Endodermal cell (in vitro differentiated cells): ENCODE measurements around the gene ARIH2. TPM values are rescaled to one million over a fixed set of nuclear protein-coding genes. Genes with fewer than 3 reads are reported as not detected.

Experiments used
- DNase-seq: peaks from one replicate; pipeline ENCODE4 v3.0.0-alpha.2; 2017
- H3K27ac ChIP-seq: 2 replicates; pipeline ENCODE4 v1.5.1; 2013; ENCODE audit warnings: mild to moderate bottlenecking, low read depth, low read length, moderate library complexity
- H3K27me3 ChIP-seq: 2 replicates; pipeline ENCODE4 v1.6.1; 2013; ENCODE audit warnings: mild to moderate bottlenecking, low read length, moderate library complexity; ENCODE audit not compliant: insufficient read depth, control insufficient read depth, poor library complexity, severe bottlenecking
- H3K36me3 ChIP-seq: 2 replicates; pipeline ENCODE4 v1.7.0; 2013; ENCODE audit warnings: mild to moderate bottlenecking, low read length, moderate library complexity; ENCODE audit not compliant: control insufficient read depth, insufficient read depth
- H3K4me1 ChIP-seq: one replicate; pipeline ENCODE4 v1.7.0; 2013; ENCODE audit warnings: low read length; ENCODE audit not compliant: control insufficient read depth, insufficient read depth
- H3K4me3 ChIP-seq: 2 replicates; pipeline ENCODE4 v1.5.1; 2013; ENCODE audit warnings: mild to moderate bottlenecking, low read length, moderate library complexity
- H3K9ac ChIP-seq: 2 replicates; pipeline ENCODE4 v1.6.1; 2013; ENCODE audit warnings: mild to moderate bottlenecking, low read length, moderate library complexity; ENCODE audit not compliant: poor library complexity, severe bottlenecking; ENCODE audit errors: extremely low read depth
- H3K9me3 ChIP-seq: 2 replicates; pipeline ENCODE4 v1.6.1; 2013; ENCODE audit warnings: mild to moderate bottlenecking, low read length, moderate library complexity; ENCODE audit not compliant: control insufficient read depth
- H3K27ac Mint-ChIP-seq: 2 replicates; pipeline ENCODE4 v1.8.0; 2020; ENCODE audit warnings: mixed read lengths
- H3K27me3 Mint-ChIP-seq: 2 replicates; pipeline ENCODE4 v1.8.0; 2021; ENCODE audit warnings: mild to moderate bottlenecking, mixed read lengths; ENCODE audit not compliant: insufficient read depth
- H3K36me3 Mint-ChIP-seq: 2 replicates; pipeline ENCODE4 v1.8.0; 2020; ENCODE audit warnings: low read depth, mixed read lengths
- H3K4me1 Mint-ChIP-seq: 2 replicates; pipeline ENCODE4 v1.8.0; 2020; ENCODE audit warnings: mixed read lengths
- H3K4me3 Mint-ChIP-seq: 2 replicates; pipeline ENCODE4 v1.8.0; 2020; ENCODE audit warnings: mild to moderate bottlenecking, moderate library complexity, mixed read lengths
- H3K9me3 Mint-ChIP-seq: 2 replicates; pipeline ENCODE4 v1.8.0; 2020; ENCODE audit warnings: mild to moderate bottlenecking, mixed read lengths
- WGBS, 2 experiments: methylation state at CpG; one replicate each; pipeline versions ENCODE4 v1.1.5 to v1.1.7; 2013; ENCODE audit warnings: missing lambda C conversion rate in 2 of 2, mixed read lengths in 1 of 2; ENCODE audit not compliant: insufficient coverage in 1 of 2, insufficient read length in 1 of 2; 5-methylcytosine and 5-hydroxymethylcytosine counted together
- total RNA-seq, 2 donors: library from RNA; stranded (reverse); fragmentation: NEBNext Ultra II Directional in 1 of 2; extraction: Animal tissue kit (Norgen Biotek cat#: 25700) in 1 of 2; gene quantifications; 2 replicates in 1 of 2; 3 replicates in 1 of 2; pipeline ENCODE4 v1.2.1, GENCODE V29; 2021
- TF ChIP-seq, protein P1 (sequence below): fragments of 200-600 bp; sonication (generic); conservative IDR thresholded peaks from 2 replicates; pipeline ENCODE4 v1.5.0; 2021; ENCODE audit warnings: antibody characterized with exemption, mild to moderate bottlenecking

The ARIH2 gene
- total RNA-seq, 2 donors from 2014 or later: 86.6 to 113 TPM

DNA sequence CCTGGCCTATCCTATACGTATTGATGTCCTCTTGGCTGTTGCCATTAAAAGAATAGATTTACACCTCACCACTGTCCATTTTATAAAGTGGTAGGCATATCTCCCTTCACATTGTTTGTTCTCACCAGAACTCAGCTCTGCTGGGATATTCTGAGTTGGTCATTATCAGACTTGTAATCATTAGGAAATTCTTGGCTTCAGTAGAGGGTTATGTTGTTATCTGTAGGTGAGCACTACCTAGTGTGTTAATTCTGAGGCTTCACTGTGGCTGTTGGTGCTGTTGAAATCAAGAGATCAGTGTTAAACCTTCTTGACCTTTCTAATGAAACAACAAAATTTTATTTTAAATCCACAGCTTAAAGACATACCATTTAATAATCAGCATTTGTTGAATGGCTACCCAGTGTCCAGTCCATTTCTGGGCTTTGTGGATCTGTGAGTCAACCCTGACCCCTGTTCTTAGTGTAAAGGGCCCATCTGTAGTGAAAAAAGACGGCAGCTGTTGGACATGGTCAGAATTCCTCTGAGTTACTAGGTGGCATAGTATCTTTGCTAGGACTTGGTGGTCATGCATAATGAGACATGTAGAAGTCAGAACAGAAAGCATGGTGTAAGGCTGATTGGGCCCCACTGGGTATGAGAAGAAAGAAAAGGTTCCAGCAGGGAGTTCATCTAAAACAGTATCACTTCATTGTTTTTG, 38.5 kb downstream of the ARIH2 start:
- Mint-ChIP-seq H3K27ac (no peak overlapping the region), H3K4me1 (peaks cover 18% of the 10 kb centered on the region), H3K36me3 (peaks cover 29% of the 10 kb centered on the region), H3K27me3 (no peaks in the 10 kb centered on the region), H3K4me3 (no peak overlapping the region), H3K9me3 (no peaks in the 10 kb centered on the region)
- H3K4me3 ChIP-seq: no peak overlapping the region
- no peaks in the 10 kb centered on the region for H3K27me3 ChIP-seq
- 92 to 95% methylated on average over 2 of the region's 2 CpGs for WGBS, 2 experiments
- peaks cover 27% of the 10 kb centered on the region for H3K36me3 ChIP-seq
- H3K4me1 ChIP-seq: no peaks in the 10 kb centered on the region
- TF ChIP-seq, protein P1, sequence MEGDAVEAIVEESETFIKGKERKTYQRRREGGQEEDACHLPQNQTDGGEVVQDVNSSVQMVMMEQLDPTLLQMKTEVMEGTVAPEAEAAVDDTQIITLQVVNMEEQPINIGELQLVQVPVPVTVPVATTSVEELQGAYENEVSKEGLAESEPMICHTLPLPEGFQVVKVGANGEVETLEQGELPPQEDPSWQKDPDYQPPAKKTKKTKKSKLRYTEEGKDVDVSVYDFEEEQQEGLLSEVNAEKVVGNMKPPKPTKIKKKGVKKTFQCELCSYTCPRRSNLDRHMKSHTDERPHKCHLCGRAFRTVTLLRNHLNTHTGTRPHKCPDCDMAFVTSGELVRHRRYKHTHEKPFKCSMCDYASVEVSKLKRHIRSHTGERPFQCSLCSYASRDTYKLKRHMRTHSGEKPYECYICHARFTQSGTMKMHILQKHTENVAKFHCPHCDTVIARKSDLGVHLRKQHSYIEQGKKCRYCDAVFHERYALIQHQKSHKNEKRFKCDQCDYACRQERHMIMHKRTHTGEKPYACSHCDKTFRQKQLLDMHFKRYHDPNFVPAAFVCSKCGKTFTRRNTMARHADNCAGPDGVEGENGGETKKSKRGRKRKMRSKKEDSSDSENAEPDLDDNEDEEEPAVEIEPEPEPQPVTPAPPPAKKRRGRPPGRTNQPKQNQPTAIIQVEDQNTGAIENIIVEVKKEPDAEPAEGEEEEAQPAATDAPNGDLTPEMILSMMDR: no peak
- DNase-seq: no peak
- H3K9ac ChIP-seq: no peak overlapping the region
- H3K9me3 ChIP-seq: no peaks in the 10 kb centered on the region
- no peak overlapping the region for H3K27ac ChIP-seq

- H3K27me3 Mint-ChIP-seq: no peaks in the 10 kb centered on the region
- H3K4me3 ChIP-seq: no peak overlapping the region
- 95 to 100% methylated on average over 4 of the region's 4 CpGs for WGBS, 2 experiments
- H3K27ac ChIP-seq: no peak overlapping the region
- H3K4me1 ChIP-seq: no peaks in the 10 kb centered on the region
- H3K9ac ChIP-seq: no peak overlapping the region
- H3K27ac Mint-ChIP-seq: no peak overlapping the region
- no peaks in the 10 kb centered on the region for H3K27me3 ChIP-seq
- peaks cover 39% of the 10 kb centered on the region for H3K36me3 Mint-ChIP-seq
- TF ChIP-seq, protein P1: no peak
- no peak overlapping the region for H3K4me3 Mint-ChIP-seq
- peak; percentile 5 for DNase-seq
- H3K4me1 Mint-ChIP-seq: peaks cover 12% of the 10 kb centered on the region
- no peaks in the 10 kb centered on the region for H3K9me3 Mint-ChIP-seq
- H3K9me3 ChIP-seq: no peaks in the 10 kb centered on the region
- H3K36me3 ChIP-seq: peaks cover 47% of the 10 kb centered on the region
Measured at GRCh38 chr3:48960841-48961413, 42.3 kb downstream of the ARIH2 start.

GRCh38 chr3:48962340-48962739, 43.7 kb downstream of the ARIH2 start:
- Mint-ChIP-seq H3K4me3 (no peak overlapping the region), H3K27ac (peak overlapping the region; percentile 50), H3K36me3 (peaks cover 46% of the 10 kb centered on the region), H3K9me3 (no peaks in the 10 kb centered on the region), H3K27me3 (no peaks in the 10 kb centered on the region), H3K4me1 (peaks cover 5% of the 10 kb centered on the region)
- WGBS, 2 experiments: 87% methylated on average over 2 of the region's 2 CpGs; no CpG with 5 or more reads in 1 of the 2 experiments
- no peak overlapping the region for H3K9ac ChIP-seq
- peak; percentile 23 for DNase-seq
- H3K4me3 ChIP-seq: no peak overlapping the region
- no peaks in the 10 kb centered on the region for H3K4me1 ChIP-seq
- no peak overlapping the region for H3K27ac ChIP-seq
- peaks cover 58% of the 10 kb centered on the region for H3K36me3 ChIP-seq
- H3K9me3 ChIP-seq: no peaks in the 10 kb centered on the region
- TF ChIP-seq, protein P1: no peak
- H3K27me3 ChIP-seq: no peaks in the 10 kb centered on the region
